Type B pancreatic cell (in vitro differentiated cells): Measurements from ENCODE around the gene LAIR2. TPM values are rescaled to one million over a fixed set of nuclear protein-coding genes. Genes with fewer than 3 reads are reported as not detected.

ENCODE experiments used
- DNase-seq: peaks from one replicate; pipeline ENCODE4 v3.0.0; 2021; ENCODE audit warnings: mixed read lengths; ENCODE audit not compliant: unreplicated experiment; ENCODE audit errors: extremely low spot score
- H3K27ac Mint-ChIP-seq: 2 replicates; pipeline ENCODE4 v1.8.0; 2021; ENCODE audit warnings: mild to moderate bottlenecking, mixed read lengths
- H3K27me3 Mint-ChIP-seq: 2 replicates; pipeline ENCODE4 v1.8.0; 2021; ENCODE audit warnings: mixed read lengths
- H3K36me3 Mint-ChIP-seq: 2 replicates; pipeline ENCODE4 v1.8.0; 2021; ENCODE audit warnings: mixed read lengths
- H3K4me1 Mint-ChIP-seq: one replicate; pipeline ENCODE4 v1.8.0; 2021; ENCODE audit warnings: mixed read lengths; ENCODE audit not compliant: unreplicated experiment
- H3K4me3 Mint-ChIP-seq: 2 replicates; pipeline ENCODE4 v1.8.0; 2021; ENCODE audit warnings: mild to moderate bottlenecking, mixed read lengths
- H3K9me3 Mint-ChIP-seq: 2 replicates; pipeline ENCODE4 v1.8.0; 2021; ENCODE audit warnings: mixed read lengths
- total RNA-seq: library from RNA; stranded (reverse); gene quantifications from 2 replicates; pipeline ENCODE4 v1.2.1, GENCODE V29; 2021; ENCODE audit warnings: low replicate concordance
- TF ChIP-seq, protein P1 (sequence below): fragments of 200-600 bp; sonication (generic); conservative IDR thresholded peaks from 2 replicates; pipeline ENCODE4 v1.5.0; 2021; ENCODE audit warnings: antibody characterized with exemption, mild to moderate bottlenecking

LAIR2 gene
- total RNA-seq, 1 donor from 2014 or later: not detected

DNA sequence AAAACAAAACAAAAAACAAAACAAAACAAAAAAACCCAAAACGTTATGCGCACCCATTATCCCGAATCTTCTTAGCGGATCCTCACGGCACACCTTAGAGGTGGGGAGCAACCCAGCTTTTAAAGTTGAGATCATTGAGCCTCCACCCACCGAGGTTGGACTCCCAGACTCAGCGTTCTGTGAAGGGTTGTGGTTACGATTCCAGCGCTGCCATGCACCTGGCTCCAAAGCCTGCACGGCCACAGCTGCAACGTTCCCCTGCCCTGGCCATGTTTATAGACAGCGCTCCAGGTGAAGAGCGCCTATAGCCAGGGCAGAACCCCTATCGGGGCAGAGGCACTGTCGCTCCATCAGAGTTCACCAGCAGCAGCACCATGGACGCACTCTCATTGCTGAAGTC, 52.3 kb downstream of the LAIR2 start:
- Mint-ChIP-seq H3K27ac (no peak overlapping the region), H3K27me3 (no peaks in the 10 kb centered on the region), H3K4me3 (no peak overlapping the region), H3K9me3 (peaks cover 6% of the 10 kb centered on the region), H3K4me1 (no peaks in the 10 kb centered on the region), H3K36me3 (no peaks in the 10 kb centered on the region)
- DNase-seq: no peak
- TF ChIP-seq, protein P1, sequence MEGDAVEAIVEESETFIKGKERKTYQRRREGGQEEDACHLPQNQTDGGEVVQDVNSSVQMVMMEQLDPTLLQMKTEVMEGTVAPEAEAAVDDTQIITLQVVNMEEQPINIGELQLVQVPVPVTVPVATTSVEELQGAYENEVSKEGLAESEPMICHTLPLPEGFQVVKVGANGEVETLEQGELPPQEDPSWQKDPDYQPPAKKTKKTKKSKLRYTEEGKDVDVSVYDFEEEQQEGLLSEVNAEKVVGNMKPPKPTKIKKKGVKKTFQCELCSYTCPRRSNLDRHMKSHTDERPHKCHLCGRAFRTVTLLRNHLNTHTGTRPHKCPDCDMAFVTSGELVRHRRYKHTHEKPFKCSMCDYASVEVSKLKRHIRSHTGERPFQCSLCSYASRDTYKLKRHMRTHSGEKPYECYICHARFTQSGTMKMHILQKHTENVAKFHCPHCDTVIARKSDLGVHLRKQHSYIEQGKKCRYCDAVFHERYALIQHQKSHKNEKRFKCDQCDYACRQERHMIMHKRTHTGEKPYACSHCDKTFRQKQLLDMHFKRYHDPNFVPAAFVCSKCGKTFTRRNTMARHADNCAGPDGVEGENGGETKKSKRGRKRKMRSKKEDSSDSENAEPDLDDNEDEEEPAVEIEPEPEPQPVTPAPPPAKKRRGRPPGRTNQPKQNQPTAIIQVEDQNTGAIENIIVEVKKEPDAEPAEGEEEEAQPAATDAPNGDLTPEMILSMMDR: no peak

GRCh38 chr19:54556194-54556593, 53.6 kb downstream of the LAIR2 start:
- no peak for DNase-seq
- no peaks in the 10 kb centered on the region for H3K27me3 Mint-ChIP-seq
- no peaks in the 10 kb centered on the region for H3K36me3 Mint-ChIP-seq
- H3K27ac Mint-ChIP-seq: no peak overlapping the region
- no peak overlapping the region for H3K4me3 Mint-ChIP-seq
- TF ChIP-seq, protein P1: no peak
- no peaks in the 10 kb centered on the region for H3K4me1 Mint-ChIP-seq
- peaks cover 6% of the 10 kb centered on the region for H3K9me3 Mint-ChIP-seq

DNA sequence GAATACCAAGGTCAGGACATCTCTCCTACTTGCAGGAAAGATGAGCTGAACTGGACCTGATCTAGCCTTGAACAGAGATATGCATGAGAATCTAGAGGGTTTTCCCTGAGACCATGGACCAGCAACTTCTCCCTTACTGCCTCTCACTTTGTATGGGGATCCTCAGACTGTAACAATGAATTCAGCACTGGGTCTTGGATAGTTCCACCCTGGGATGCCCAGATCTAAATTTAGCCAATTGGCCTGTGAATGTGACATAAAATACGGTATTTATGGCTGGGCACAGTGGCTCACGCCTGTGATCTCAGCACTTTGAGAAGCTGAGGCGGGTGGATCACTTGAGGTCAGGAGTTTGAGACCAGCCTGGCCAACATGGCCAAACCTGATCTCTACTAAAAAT, 55.7 kb downstream of the LAIR2 start:
- H3K9me3 Mint-ChIP-seq: no peaks in the 10 kb centered on the region
- H3K27me3 Mint-ChIP-seq: no peaks in the 10 kb centered on the region
- TF ChIP-seq, protein P1: no peak
- H3K4me3 Mint-ChIP-seq: no peak overlapping the region
- no peaks in the 10 kb centered on the region for H3K36me3 Mint-ChIP-seq
- no peak for DNase-seq
- H3K4me1 Mint-ChIP-seq: no peaks in the 10 kb centered on the region
- H3K27ac Mint-ChIP-seq: no peak overlapping the region

Other genes with a start within 250 kb of the LAIR2 start
- not detected in 2 replicates for gene LILRB5, start 245.6 kb upstream of the LAIR2 start, total RNA-seq
- gene LILRB2, start 221.7 kb upstream of the LAIR2 start, total RNA-seq: not detected in 2 replicates
- not detected in 2 replicates for gene LILRA5, start 189.7 kb upstream of the LAIR2 start, total RNA-seq
- gene LILRA4, start 163.7 kb upstream of the LAIR2 start, total RNA-seq: not detected in 2 replicates
- not detected in 2 replicates for gene LAIR1, start 137.9 kb upstream of the LAIR2 start, total RNA-seq
- 8.7 and 50.7 TPM in 2 replicates for gene TTYH1, start 87.4 kb upstream of the LAIR2 start, total RNA-seq
- 135 and 196 TPM in 2 replicates for gene LENG8, start 53.6 kb upstream of the LAIR2 start, total RNA-seq
- gene LENG9, start 39.1 kb upstream of the LAIR2 start, total RNA-seq: 3.9 and 4.2 TPM in 2 replicates
- 16.1 and 24.3 TPM in 2 replicates for gene CDC42EP5, start 29.5 kb upstream of the LAIR2 start, total RNA-seq
- not detected in 2 replicates for gene LILRA2, start 71.0 kb downstream of the LAIR2 start, total RNA-seq
- gene LILRA1, start 90.8 kb downstream of the LAIR2 start, total RNA-seq: not detected in 2 replicates
- gene LILRB1, start 127.7 kb downstream of the LAIR2 start, total RNA-seq: not detected in 2 replicates
- gene LILRB4, start 160.2 kb downstream of the LAIR2 start, total RNA-seq: not detected in 2 replicates
- gene KIR3DL3, start 221.6 kb downstream of the LAIR2 start, total RNA-seq: not detected in 2 replicates
- gene KIR2DL3, start 235.7 kb downstream of the LAIR2 start, total RNA-seq: not detected in 2 replicates